Measurements from ENCODE around the gene ZC3H13.

DNA sequence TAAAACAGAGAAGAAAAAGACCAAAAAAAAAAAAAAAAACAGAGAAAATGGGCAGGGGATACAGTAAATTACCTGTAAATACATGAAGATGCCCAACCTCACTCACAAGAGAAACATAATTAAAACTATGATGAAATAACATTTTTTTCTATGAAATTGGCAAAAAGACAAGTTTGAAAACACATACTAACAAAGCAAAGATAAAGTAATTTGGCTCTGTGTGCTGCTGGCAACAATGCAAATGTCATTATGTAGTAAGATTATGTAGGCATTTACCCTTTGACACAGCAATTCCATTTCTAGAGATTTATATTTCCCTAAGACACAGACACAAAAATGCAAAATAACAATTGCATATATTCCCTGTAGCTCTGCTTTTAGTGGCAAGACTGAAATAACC is 20.2 kb downstream of the ZC3H13 start:
- TF ChIP-seq, protein P1, sequence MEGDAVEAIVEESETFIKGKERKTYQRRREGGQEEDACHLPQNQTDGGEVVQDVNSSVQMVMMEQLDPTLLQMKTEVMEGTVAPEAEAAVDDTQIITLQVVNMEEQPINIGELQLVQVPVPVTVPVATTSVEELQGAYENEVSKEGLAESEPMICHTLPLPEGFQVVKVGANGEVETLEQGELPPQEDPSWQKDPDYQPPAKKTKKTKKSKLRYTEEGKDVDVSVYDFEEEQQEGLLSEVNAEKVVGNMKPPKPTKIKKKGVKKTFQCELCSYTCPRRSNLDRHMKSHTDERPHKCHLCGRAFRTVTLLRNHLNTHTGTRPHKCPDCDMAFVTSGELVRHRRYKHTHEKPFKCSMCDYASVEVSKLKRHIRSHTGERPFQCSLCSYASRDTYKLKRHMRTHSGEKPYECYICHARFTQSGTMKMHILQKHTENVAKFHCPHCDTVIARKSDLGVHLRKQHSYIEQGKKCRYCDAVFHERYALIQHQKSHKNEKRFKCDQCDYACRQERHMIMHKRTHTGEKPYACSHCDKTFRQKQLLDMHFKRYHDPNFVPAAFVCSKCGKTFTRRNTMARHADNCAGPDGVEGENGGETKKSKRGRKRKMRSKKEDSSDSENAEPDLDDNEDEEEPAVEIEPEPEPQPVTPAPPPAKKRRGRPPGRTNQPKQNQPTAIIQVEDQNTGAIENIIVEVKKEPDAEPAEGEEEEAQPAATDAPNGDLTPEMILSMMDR (IDR thresholded peaks at IDR 0.05): no peak
- no peak for TF ChIP-seq POLR2A (IDR thresholded peaks at IDR 0.05)
